H9 (cell line): ENCODE measurements around the gene FAM53A. TPM values are rescaled to one million over a fixed set of nuclear protein-coding genes. Genes with fewer than 3 reads are reported as not detected.

Source experiments
- DNase-seq: peaks from one replicate; pipeline ENCODE4 v3.0.0-alpha.2; 2017
- H2AFZ ChIP-seq: one replicate; pipeline ENCODE4 v1.6.1; 2013; ENCODE audit warnings: mild to moderate bottlenecking, low read length, control low read depth, moderate library complexity
- H2AK5ac ChIP-seq: 2 replicates; pipeline ENCODE4 v1.6.1; 2013; ENCODE audit warnings: low read length, control low read depth, mixed read lengths; ENCODE audit not compliant: insufficient read length
- H2BK120ac ChIP-seq: one replicate; pipeline ENCODE4 v1.6.1; 2013; ENCODE audit warnings: low read depth, mild to moderate bottlenecking, low read length, control low read depth, inconsistent platforms; ENCODE audit not compliant: poor library complexity, severe bottlenecking
- H2BK12ac ChIP-seq: 2 replicates; pipeline ENCODE4 v1.6.1; 2013; ENCODE audit warnings: low read length, control low read depth, mixed read lengths, low read depth; ENCODE audit not compliant: insufficient read length
- H2BK15ac ChIP-seq: 2 replicates; pipeline ENCODE4 v1.6.1; 2013; ENCODE audit warnings: low read depth, low read length, control low read depth
- H2BK20ac ChIP-seq: one replicate; pipeline ENCODE4 v1.6.1; 2013; ENCODE audit warnings: low read depth, mild to moderate bottlenecking, low read length, control low read depth, inconsistent platforms; ENCODE audit not compliant: poor library complexity, severe bottlenecking
- H2BK5ac ChIP-seq: 2 replicates; pipeline ENCODE4 v1.6.1; 2013; ENCODE audit warnings: low read length, control low read depth, mixed read lengths; ENCODE audit not compliant: insufficient read length
- H3K14ac ChIP-seq: 2 replicates; pipeline ENCODE4 v1.6.1; 2013; ENCODE audit warnings: low read length, control low read depth; ENCODE audit not compliant: insufficient read depth
- H3K18ac ChIP-seq: 2 replicates; pipeline ENCODE4 v1.6.1; 2013; ENCODE audit warnings: low read depth, mild to moderate bottlenecking, mixed read lengths, low read length, control low read depth; ENCODE audit not compliant: insufficient read length
- H3K23ac ChIP-seq: 2 replicates; pipeline ENCODE4 v1.6.1; 2013; ENCODE audit warnings: low read length, control low read depth, mixed read lengths, low read depth; ENCODE audit not compliant: insufficient read length
- H3K23me2 ChIP-seq: 2 replicates; pipeline ENCODE4 v1.6.1; 2013; ENCODE audit warnings: low read depth, mild to moderate bottlenecking, mixed read lengths, low read length, control low read depth; ENCODE audit not compliant: insufficient read length, poor library complexity, severe bottlenecking
- H3K27ac ChIP-seq: 2 replicates; pipeline ENCODE4 v1.5.1; 2013; ENCODE audit warnings: low read length, control low read depth, mixed read lengths, low read depth; ENCODE audit not compliant: insufficient read length
- H3K27me3 ChIP-seq: 2 replicates; pipeline ENCODE4 v1.6.1; 2013; ENCODE audit warnings: low read length, control low read depth, inconsistent platforms; ENCODE audit not compliant: insufficient read depth
- H3K4ac ChIP-seq: 2 replicates; pipeline ENCODE4 v1.6.1; 2013; ENCODE audit warnings: low read depth, mild to moderate bottlenecking, control low read depth, inconsistent platforms, low read length, moderate library complexity
- H3K4me1 ChIP-seq: 2 replicates; pipeline ENCODE4 v1.6.1; 2013; ENCODE audit warnings: low read length, control low read depth, inconsistent platforms; ENCODE audit not compliant: insufficient read depth
- H3K4me2 ChIP-seq: 2 replicates; pipeline ENCODE4 v1.6.1; 2013; ENCODE audit warnings: low read length, control low read depth, mixed read lengths; ENCODE audit not compliant: insufficient read length, insufficient read depth
- H3K56ac ChIP-seq: 2 replicates; pipeline ENCODE4 v1.6.1; 2013; ENCODE audit warnings: low read depth, mild to moderate bottlenecking, mixed read lengths, low read length, control low read depth; ENCODE audit not compliant: insufficient read length
- H3K79me1 ChIP-seq: 2 replicates; pipeline ENCODE4 v1.6.1; 2013; ENCODE audit warnings: low read depth, mild to moderate bottlenecking, moderate library complexity, low read length, control low read depth, inconsistent platforms; ENCODE audit not compliant: insufficient read depth, poor library complexity, severe bottlenecking
- H3K79me2 ChIP-seq: 2 replicates; pipeline ENCODE4 v1.6.1; 2013; ENCODE audit warnings: low read length, control low read depth, inconsistent platforms; ENCODE audit not compliant: insufficient read depth
- H3K9ac ChIP-seq: 2 replicates; pipeline ENCODE4 v1.6.1; 2013; ENCODE audit warnings: low read length, control low read depth, mixed read lengths; ENCODE audit not compliant: insufficient read length; ENCODE audit errors: extremely low read depth
- H3K9me3 ChIP-seq: one replicate; pipeline ENCODE4 v1.6.1; 2013; ENCODE audit warnings: low read depth, low read length, inconsistent platforms; ENCODE audit not compliant: control insufficient read depth
- H3T11ph ChIP-seq: one replicate; pipeline ENCODE4 v1.6.1; 2013; ENCODE audit warnings: mild to moderate bottlenecking, low read length, control low read depth, inconsistent platforms
- H4K20me1 ChIP-seq: one replicate; pipeline ENCODE4 v1.6.1; 2013; ENCODE audit not compliant: control insufficient read depth, insufficient read length, insufficient read depth
- H4K5ac ChIP-seq: 2 replicates; pipeline ENCODE4 v1.6.1; 2013; ENCODE audit warnings: low read depth, mild to moderate bottlenecking, mixed read lengths, low read length, control low read depth; ENCODE audit not compliant: insufficient read length
- H4K8ac ChIP-seq: replicated peaks from 2 replicates; pipeline ENCODE4 v1.6.1; 2013; ENCODE audit warnings: low read length, control low read depth, mixed read lengths, low read depth; ENCODE audit not compliant: insufficient read length
- H4K91ac ChIP-seq: 2 replicates; pipeline ENCODE4 v1.6.1; 2013; ENCODE audit warnings: low read depth, mild to moderate bottlenecking, moderate library complexity, mixed read lengths, low read length, control low read depth; ENCODE audit not compliant: insufficient read length
- H3K27ac Mint-ChIP-seq, 3 experiments: 2 replicates in 2 of 3; 3 replicates in 1 of 3; pipeline ENCODE4 v1.8.0; 2020 to 2021; ENCODE audit warnings: mixed read lengths in 3 of 3, mild to moderate bottlenecking in 1 of 3, moderate library complexity in 1 of 3
- H3K27me3 Mint-ChIP-seq: 2 replicates; pipeline ENCODE4 v1.8.0; 2021; ENCODE audit warnings: low read depth, mild to moderate bottlenecking, moderate library complexity, mixed read lengths
- H3K36me3 Mint-ChIP-seq, 3 experiments: 2 replicates in 2 of 3; 3 replicates in 1 of 3; pipeline ENCODE4 v1.8.0; 2020 to 2021; ENCODE audit warnings: low read depth in 3 of 3, mixed read lengths in 3 of 3; ENCODE audit not compliant: insufficient read depth in 1 of 3
- H3K4me1 Mint-ChIP-seq, 2 experiments: 2 replicates each; pipeline ENCODE4 v1.8.0; 2020; ENCODE audit warnings: mixed read lengths in 2 of 2
- H3K4me3 Mint-ChIP-seq, 2 experiments: 2 replicates in 1 of 2; 3 replicates in 1 of 2; pipeline ENCODE4 v1.8.0; 2020 to 2021; ENCODE audit warnings: mild to moderate bottlenecking in 2 of 2, mixed read lengths in 2 of 2, moderate library complexity in 1 of 2
- H3K9me3 Mint-ChIP-seq, 2 experiments: 2 replicates in 1 of 2; 3 replicates in 1 of 2; pipeline ENCODE4 v1.8.0; 2020; ENCODE audit warnings: mild to moderate bottlenecking in 2 of 2, mixed read lengths in 2 of 2, moderate library complexity in 1 of 2
- WGBS: extraction: QIAGEN DNeasy Blood & Tissue Kit; methylation state at CpG from one replicate; pipeline ENCODE4 v1.1.7; 2013; ENCODE audit warnings: missing lambda C conversion rate, low lambda C conversion rate, mixed read lengths; ENCODE audit not compliant: insufficient read length; ENCODE audit errors: extremely low coverage; 5-methylcytosine and 5-hydroxymethylcytosine counted together
- total RNA-seq: library from RNA; stranded (reverse); gene quantifications from 2 replicates; pipeline ENCODE4 v1.2.1, GENCODE V29; 2021
- TF ChIP-seq, protein P1 (sequence below): fragments of 200-600 bp; sonication (generic); conservative IDR thresholded peaks from 3 replicates; pipeline ENCODE4 v1.8.0; 2021; ENCODE audit warnings: antibody characterized with exemption, mild to moderate bottlenecking

Gene FAM53A
- total RNA-seq, 1 experiment from 2014 or later: 2.4 TPM

DNA sequence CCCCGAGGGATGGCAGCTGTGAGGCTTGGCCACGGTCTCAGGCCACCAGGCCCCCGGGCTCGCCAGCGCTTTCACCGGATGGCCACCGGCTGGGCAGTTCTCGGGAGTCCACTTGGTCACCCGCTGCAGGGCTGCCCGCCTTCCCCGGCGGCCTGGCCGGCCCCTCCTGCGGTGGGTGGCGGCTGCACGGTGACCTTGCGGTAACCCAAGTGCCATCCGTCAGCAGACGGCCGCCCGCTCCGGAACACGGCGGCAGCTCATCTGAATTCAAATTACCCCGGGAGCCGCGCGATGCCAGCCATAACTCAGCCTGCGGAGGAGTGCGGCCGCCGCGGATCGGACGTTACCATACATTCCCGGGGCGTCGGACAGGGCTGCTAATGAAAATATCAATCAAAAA lies 60.7 kb downstream of the FAM53A start:
- H3K9me3 ChIP-seq: no peaks in the 10 kb centered on the region
- H2BK20ac ChIP-seq: no peak overlapping the region
- no peak overlapping the region for H2AK5ac ChIP-seq
- H2BK5ac ChIP-seq: no peak overlapping the region
- H3K9ac ChIP-seq: no peak overlapping the region
- no peaks in the 10 kb centered on the region; the same call in 1 of the 2 replicates for H3K27me3 Mint-ChIP-seq
- H3K27me3 ChIP-seq: no peaks in the 10 kb centered on the region
- H3K36me3 Mint-ChIP-seq: no peaks in the 10 kb centered on the region; a peak in 2 of 7 replicates
- H3K9me3 Mint-ChIP-seq: peaks cover 6 to 20% of the 10 kb centered on the region in 2 experiments; a peak in 3 of 5 replicates
- H4K20me1 ChIP-seq: no peaks in the 10 kb centered on the region
- H3K4me1 ChIP-seq: no peaks in the 10 kb centered on the region
- H2BK120ac ChIP-seq: no peak overlapping the region
- H4K8ac ChIP-seq: no peak overlapping the region
- H3K18ac ChIP-seq: no peak overlapping the region
- no peaks in the 10 kb centered on the region for H3K4me1 Mint-ChIP-seq
- no peak overlapping the region for H3K27ac ChIP-seq
- H3K4me2 ChIP-seq: no peak overlapping the region
- no peak overlapping the region for H2AFZ ChIP-seq
- H3K4me3 Mint-ChIP-seq: no peak overlapping the region
- no CpG with 5 or more reads among the region's 38 CpGs for WGBS
- H3K23ac ChIP-seq: no peak overlapping the region
- no peak for DNase-seq
- peak overlapping the region; percentile 16; the same call in 1 of the 2 replicates for H3K14ac ChIP-seq
- H3K79me2 ChIP-seq: no peaks in the 10 kb centered on the region
- H3K4ac ChIP-seq: no peak overlapping the region
- H3K23me2 ChIP-seq: no peaks in the 10 kb centered on the region
- no peak overlapping the region for H4K91ac ChIP-seq
- TF ChIP-seq, protein P1, sequence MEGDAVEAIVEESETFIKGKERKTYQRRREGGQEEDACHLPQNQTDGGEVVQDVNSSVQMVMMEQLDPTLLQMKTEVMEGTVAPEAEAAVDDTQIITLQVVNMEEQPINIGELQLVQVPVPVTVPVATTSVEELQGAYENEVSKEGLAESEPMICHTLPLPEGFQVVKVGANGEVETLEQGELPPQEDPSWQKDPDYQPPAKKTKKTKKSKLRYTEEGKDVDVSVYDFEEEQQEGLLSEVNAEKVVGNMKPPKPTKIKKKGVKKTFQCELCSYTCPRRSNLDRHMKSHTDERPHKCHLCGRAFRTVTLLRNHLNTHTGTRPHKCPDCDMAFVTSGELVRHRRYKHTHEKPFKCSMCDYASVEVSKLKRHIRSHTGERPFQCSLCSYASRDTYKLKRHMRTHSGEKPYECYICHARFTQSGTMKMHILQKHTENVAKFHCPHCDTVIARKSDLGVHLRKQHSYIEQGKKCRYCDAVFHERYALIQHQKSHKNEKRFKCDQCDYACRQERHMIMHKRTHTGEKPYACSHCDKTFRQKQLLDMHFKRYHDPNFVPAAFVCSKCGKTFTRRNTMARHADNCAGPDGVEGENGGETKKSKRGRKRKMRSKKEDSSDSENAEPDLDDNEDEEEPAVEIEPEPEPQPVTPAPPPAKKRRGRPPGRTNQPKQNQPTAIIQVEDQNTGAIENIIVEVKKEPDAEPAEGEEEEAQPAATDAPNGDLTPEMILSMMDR: no peak
- no peak overlapping the region for H3K27ac Mint-ChIP-seq
- no peak overlapping the region for H3K56ac ChIP-seq
- H2BK12ac ChIP-seq: no peak overlapping the region
- H2BK15ac ChIP-seq: no peak overlapping the region
- H4K5ac ChIP-seq: no peak overlapping the region
- no peak overlapping the region for H3T11ph ChIP-seq
- no peaks in the 10 kb centered on the region for H3K79me1 ChIP-seq
